ENCODE results near the gene MAP2K2. TPM values are rescaled to one million over a fixed set of nuclear protein-coding genes. Genes with fewer than 3 reads are reported as not detected.
A peak's percentile ranks its signal among the peaks of the same experiment; 100 is the strongest.

Gene MAP2K2
- total RNA-seq, 2 donors from 2014 or later: 51.2 to 71.8 TPM

- TF ChIP-seq CTCF (IDR thresholded peaks at IDR 0.05): no peak
- Histone ChIP-seq H3K4me3 (peak overlapping the region; percentile 99), H3K9me3 (no peaks in the 10 kb centered on the region), H3K4me1 (ENCODE audit: control insufficient read depth in 1 of 2, low read depth in 2 of 2) (peaks cover 26 to 34% of the 10 kb centered on the region in 2 donors), H3K36me3 (no peaks in the 10 kb centered on the region), H3K27ac (peak overlapping the region; percentile 79 to 88), H3K27me3 (replicated peaks; ENCODE audit: insufficient read depth) (no peaks in the 10 kb centered on the region)
- ATAC-seq (ENCODE audit: insufficient number of reproducible peaks, low FRiP score, low read depth) (no peak), DNase-seq (ENCODE audit: low spot score) (no peak)
These were observed 57.7 kb downstream of the MAP2K2 start for GRCh38 chr19:4066176-4066606.

GRCh38 chr19:4065430-4066175 is 58.3 kb downstream of the MAP2K2 start:
- TF ChIP-seq CTCF (IDR thresholded peaks at IDR 0.05): peak; percentile 12
- DNase-seq (ENCODE audit: low spot score) (peak; percentile 77), ATAC-seq (ENCODE audit: insufficient number of reproducible peaks, low FRiP score, low read depth) (peak; percentile 64)
- H3K9me3 ChIP-seq: no peaks in the 10 kb centered on the region
- H3K27ac ChIP-seq: no peak overlapping the region
- H3K4me3 ChIP-seq: peak overlapping the region; percentile 99
- no peaks in the 10 kb centered on the region for H3K27me3 ChIP-seq (replicated peaks; ENCODE audit: insufficient read depth)
- no peaks in the 10 kb centered on the region for H3K36me3 ChIP-seq
- peaks cover 31 to 40% of the 10 kb centered on the region in 2 donors for H3K4me1 ChIP-seq (ENCODE audit: control insufficient read depth in 1 of 2, low read depth in 2 of 2)

GRCh38 chr19:4064496-4065260 is 59.2 kb downstream of the MAP2K2 start:
- DNase-seq (ENCODE audit: low spot score) (no peak), ATAC-seq (ENCODE audit: insufficient number of reproducible peaks, low FRiP score, low read depth) (no peak)
- H3K9me3 ChIP-seq: no peaks in the 10 kb centered on the region
- no peaks in the 10 kb centered on the region for H3K27me3 ChIP-seq (replicated peaks; ENCODE audit: insufficient read depth)
- H3K4me3 ChIP-seq: peak overlapping the region; percentile 99
- no peak for TF ChIP-seq CTCF (IDR thresholded peaks at IDR 0.05)
- H3K27ac ChIP-seq: peak overlapping the region; percentile 94 to 100
- no peaks in the 10 kb centered on the region for H3K36me3 ChIP-seq
- peaks cover 41 to 50% of the 10 kb centered on the region in 2 donors for H3K4me1 ChIP-seq (ENCODE audit: control insufficient read depth in 1 of 2, low read depth in 2 of 2)

GRCh38 chr19:4064149-4064495 is 59.8 kb downstream of the MAP2K2 start:
- no peak for TF ChIP-seq CTCF (IDR thresholded peaks at IDR 0.05)
- ATAC-seq (ENCODE audit: insufficient number of reproducible peaks, low FRiP score, low read depth): no peak
- Histone ChIP-seq H3K4me1 (ENCODE audit: control insufficient read depth in 1 of 2, low read depth in 2 of 2) (peaks cover 46 to 55% of the 10 kb centered on the region in 2 donors), H3K4me3 (peak overlapping the region; percentile 99), H3K9me3 (no peaks in the 10 kb centered on the region), H3K27me3 (replicated peaks; ENCODE audit: insufficient read depth) (no peaks in the 10 kb centered on the region), H3K36me3 (no peaks in the 10 kb centered on the region), H3K27ac (peak overlapping the region; percentile 94 to 100)
- no peak for DNase-seq (ENCODE audit: low spot score)
